Testis (tissue), 2 donors: ENCODE results near the gene CD300E.

Source experiments
- CTCF ChIP-seq, 3 experiments: fragments of 450-650 bp in 2 of 3; fragments of 200-600 bp in 1 of 3; sonication (generic) in 1 of 3; IDR thresholded peaks; one replicate each; pipeline ENCODE4 v1.5.1; 2016 to 2019; ENCODE audit warnings: antibody characterized with exemption in 3 of 3, mild to moderate bottlenecking in 2 of 3, moderate library complexity in 1 of 3
- POLR2A ChIP-seq: fragments of 450-650 bp; IDR thresholded peaks from one replicate; pipeline ENCODE4 v1.6.1; 2017; ENCODE audit warnings: antibody characterized with exemption, mild to moderate bottlenecking, moderate library complexity

- TF ChIP-seq CTCF (IDR thresholded peaks at IDR 0.05) (no peak), POLR2A (no peak)
Observed at GRCh38 chr17:74635418-74635817, 11.9 kb upstream of the CD300E start.
